ENCODE measurements around the gene MTOR.

Gene MTOR

GRCh38 chr1:11289064-11289463 is 26.7 kb upstream of the MTOR start:
- H3K4me2 ChIP-seq (ENCODE audit: low read depth, low read length), result no peak overlapping the region
- H3K36me3 ChIP-seq (replicated peaks; ENCODE audit: insufficient read depth, low read length), result no peaks in the 10 kb centered on the region
- no peak overlapping the region for H3K9ac ChIP-seq (ENCODE audit: low read length)

GRCh38 chr1:11286735-11287410 is 24.5 kb upstream of the MTOR start:
- Histone ChIP-seq H3K9me2 (replicated peaks; ENCODE audit: insufficient read depth, low read length) (no peaks in the 10 kb centered on the region), H3K79me2 (ENCODE audit: low read length) (peaks cover 40% of the 10 kb centered on the region), H3K4me2 (ENCODE audit: low read depth, low read length) (no peak overlapping the region), H3K9ac (ENCODE audit: low read length) (no peak overlapping the region), H3K4me1 (ENCODE audit: low read length) (no peaks in the 10 kb centered on the region), H2AFZ (ENCODE audit: low read length) (no peak overlapping the region), H3K4me3 (ENCODE audit: low read length) (no peak overlapping the region), H3K9me3 (replicated peaks; ENCODE audit: insufficient read depth, low read length) (no peaks in the 10 kb centered on the region), H3K27ac (ENCODE audit: low read length) (no peak overlapping the region), H3K27me3 (replicated peaks; ENCODE audit: insufficient read depth, low read length) (no peaks in the 10 kb centered on the region), H3K36me3 (replicated peaks; ENCODE audit: insufficient read depth, low read length) (no peaks in the 10 kb centered on the region), H4K20me1 (ENCODE audit: insufficient read depth, low read length) (no peaks in the 10 kb centered on the region), H3F3A (ENCODE audit: insufficient read depth, low read length) (no peaks in the 10 kb centered on the region)
- no peak for DNase-seq
- TF ChIP-seq CTCF (IDR thresholded peaks at IDR 0.05; ENCODE audit: low read length) (no peak), EZH2 (optimal IDR thresholded peaks at IDR 0.05; ENCODE audit: low read depth, low read length) (no peak), EZH2phosphoT487 (IDR thresholded peaks at IDR 0.05; ENCODE audit: low read length) (no peak)

More at GRCh38 chr1:11289064-11289463, 26.7 kb upstream of the MTOR start:
- Histone ChIP-seq H3F3A (ENCODE audit: insufficient read depth, low read length) (no peaks in the 10 kb centered on the region), H4K20me1 (ENCODE audit: insufficient read depth, low read length) (no peaks in the 10 kb centered on the region), H2AFZ (ENCODE audit: low read length) (no peak overlapping the region), H3K9me3 (replicated peaks; ENCODE audit: insufficient read depth, low read length) (no peaks in the 10 kb centered on the region), H3K9me2 (replicated peaks; ENCODE audit: insufficient read depth, low read length) (no peaks in the 10 kb centered on the region), H3K4me3 (ENCODE audit: low read length) (no peak overlapping the region), H3K27ac (ENCODE audit: low read length) (no peak overlapping the region), H3K4me1 (ENCODE audit: low read length) (no peaks in the 10 kb centered on the region), H3K27me3 (replicated peaks; ENCODE audit: insufficient read depth, low read length) (no peaks in the 10 kb centered on the region), H3K79me2 (ENCODE audit: low read length) (peaks cover 22% of the 10 kb centered on the region)
- no peak for DNase-seq
- TF ChIP-seq EZH2phosphoT487 (IDR thresholded peaks at IDR 0.05; ENCODE audit: low read length), result no peak
- no peak for TF ChIP-seq EZH2 (optimal IDR thresholded peaks at IDR 0.05; ENCODE audit: low read depth, low read length)
- no peak for TF ChIP-seq CTCF (IDR thresholded peaks at IDR 0.05; ENCODE audit: low read length)

- DNase-seq, result no peak
- H3K79me2 ChIP-seq (ENCODE audit: low read length), result peaks cover 47% of the 10 kb centered on the region
- no peak overlapping the region for H3K4me2 ChIP-seq (ENCODE audit: low read depth, low read length)
- H3F3A ChIP-seq (ENCODE audit: insufficient read depth, low read length), result no peaks in the 10 kb centered on the region
- H3K9me3 ChIP-seq (replicated peaks; ENCODE audit: insufficient read depth, low read length), result no peaks in the 10 kb centered on the region
- no peak overlapping the region for H2AFZ ChIP-seq (ENCODE audit: low read length)
- H3K9me2 ChIP-seq (replicated peaks; ENCODE audit: insufficient read depth, low read length), result no peaks in the 10 kb centered on the region
- H3K4me3 ChIP-seq (ENCODE audit: low read length), result no peak overlapping the region
- H3K27ac ChIP-seq (ENCODE audit: low read length), result no peak overlapping the region
- 0 out of 2 replicates have a peak, but pooled peaks cover 3% of the 10 kb centered on the region for H3K4me1 ChIP-seq (ENCODE audit: low read length)
- no peak overlapping the region for H3K9ac ChIP-seq (ENCODE audit: low read length)
- TF ChIP-seq CTCF (IDR thresholded peaks at IDR 0.05; ENCODE audit: low read length) (peak; percentile 16; the same call in 1 of the 2 replicates), EZH2phosphoT487 (IDR thresholded peaks at IDR 0.05; ENCODE audit: low read length) (no peak), EZH2 (optimal IDR thresholded peaks at IDR 0.05; ENCODE audit: low read depth, low read length) (no peak)
- no peaks in the 10 kb centered on the region for H4K20me1 ChIP-seq (ENCODE audit: insufficient read depth, low read length)
- H3K36me3 ChIP-seq (replicated peaks; ENCODE audit: insufficient read depth, low read length), result no peaks in the 10 kb centered on the region
- H3K27me3 ChIP-seq (replicated peaks; ENCODE audit: insufficient read depth, low read length), result no peaks in the 10 kb centered on the region
These were observed 23.8 kb upstream of the MTOR start for GRCh38 chr1:11285883-11286734.
